A549 (cell line): ENCODE measurements around the gene CTIF. TPM values are rescaled to one million over a fixed set of nuclear protein-coding genes. Genes with fewer than 3 reads are reported as not detected.

Experiments
- ATAC-seq, 2 experiments: fragments of 200-7000 bp in 1 of 2; fragments of >200 bp in 1 of 2; cut with Nextera tagmentation in 1 of 2; cut with Tn5 transposase in 1 of 2; 3 replicates each; pipeline versions ENCODE4 v1.8.0 to v1.9.1; 2018 to 2020; ENCODE audit warnings: mild to moderate bottlenecking in 1 of 2, moderate library complexity in 1 of 2
- CTCF ChIA-PET: fragments of 300-600 bp; sonication (Branson Sonifier 250); formaldehyde crosslinking; extraction: SDS; loops from one replicate; lab custom pipeline; 2021; ENCODE audit warnings: antibody characterized with exemption, inconsistent platforms; lab: Yijun Ruan, JAX
- POLR2A ChIA-PET: fragments of 350-600 bp; formaldehyde crosslinking; extraction: SDS; loops from one replicate; lab custom pipeline; 2021; ENCODE audit warnings: antibody characterized with exemption, inconsistent platforms; lab: Yijun Ruan, JAX
- DNase-seq, 2 experiments: peaks; one replicate each; pipeline versions ENCODE4 v3.0.0 to v3.0.0-alpha.2; 2011 to 2016; ENCODE audit warnings: low read depth in 1 of 2, low spot score in 1 of 2
- FAIRE-seq: peaks from 2 replicates; lab custom pipeline; 2011; peaks lifted over from hg19 to GRCh38; lab: Jason Lieb, UNC
- H3K27ac ChIP-seq, 2 experiments: fragments of >200 bp; sonication (Bioruptor Twin); formaldehyde crosslinking; 3 replicates each; pipeline ENCODE4 v1.5.1; 2016 to 2017
- H3K4me1 ChIP-seq: fragments of >200 bp; sonication (Bioruptor Twin); formaldehyde crosslinking; 3 replicates; pipeline ENCODE4 v1.6.1; 2016
- H3K4me2 ChIP-seq: fragments of >200 bp; sonication (Bioruptor Twin); formaldehyde crosslinking; 3 replicates; pipeline ENCODE4 v1.6.1; 2016
- H3K4me3 ChIP-seq: fragments of >200 bp; sonication (Bioruptor Twin); formaldehyde crosslinking; 3 replicates; pipeline ENCODE4 v1.5.1; 2016
- H3K9me3 ChIP-seq: fragments of >200 bp; sonication (Bioruptor Twin); formaldehyde crosslinking; 3 replicates; pipeline ENCODE4 v1.6.1; 2016
- BHLHE40 ChIP-seq: IDR thresholded peaks from 2 replicates; pipeline ENCODE4 v1.6.1; 2012; ENCODE audit warnings: low read depth, low read length, inconsistent platforms
- CEBPB ChIP-seq, 2 experiments: fragments of >200 bp in 1 of 2; sonication (Bioruptor Twin) in 1 of 2; formaldehyde crosslinking in 1 of 2; IDR thresholded peaks; 2 replicates each; pipeline ENCODE4 v1.6.1; 2012 to 2016
- CHD4 ChIP-seq: fragments of 200-600 bp; sonication (generic); IDR thresholded peaks from 2 replicates; pipeline ENCODE4 v1.6.1; 2016; ENCODE audit warnings: antibody characterized with exemption, mild to moderate bottlenecking, borderline replicate concordance
- EHF ChIP-seq: fragments of 250-450 bp; sonication (Bioruptor Pico); IDR thresholded peaks from 2 replicates; pipeline ENCODE4 v1.5.0; 2020; ENCODE audit warnings: mild to moderate bottlenecking
- FOSB ChIP-seq: fragments of 250-450 bp; sonication (Bioruptor Pico); IDR thresholded peaks from 2 replicates; pipeline ENCODE4 v1.5.0; 2020; ENCODE audit warnings: mild to moderate bottlenecking, moderate library complexity
- FOSL2 ChIP-seq, 2 experiments: fragments of 450-650 bp in 1 of 2; fragments of >200 bp in 1 of 2; sonication (Bioruptor Twin) in 1 of 2; formaldehyde crosslinking; IDR thresholded peaks; 2 replicates each; pipeline versions ENCODE4 v1.5.0 to v1.6.1; 2016 to 2020; ENCODE audit warnings: mild to moderate bottlenecking in 1 of 2, moderate library complexity in 1 of 2
- GATA3 ChIP-seq: IDR thresholded peaks from 2 replicates; pipeline ENCODE4 v1.6.1; 2012; ENCODE audit warnings: borderline replicate concordance
- HDAC2 ChIP-seq: fragments of 200-600 bp; sonication (generic); IDR thresholded peaks from 2 replicates; pipeline ENCODE4 v1.6.1; 2016
- HOXA7 ChIP-seq: fragments of 250-450 bp; sonication (Bioruptor Pico); IDR thresholded peaks from 2 replicates; pipeline ENCODE4 v1.5.0; 2020; ENCODE audit warnings: mild to moderate bottlenecking, moderate library complexity
- HOXB5 ChIP-seq: fragments of 250-450 bp; sonication (Bioruptor Pico); IDR thresholded peaks from 2 replicates; pipeline ENCODE4 v1.5.0; 2020; ENCODE audit warnings: mild to moderate bottlenecking, moderate library complexity
- JUN ChIP-seq, 2 experiments: fragments of >200 bp; sonication (Bioruptor Twin); formaldehyde crosslinking; IDR thresholded peaks; 2 replicates in 1 of 2; 3 replicates in 1 of 2; pipeline ENCODE4 v1.6.1; 2016 to 2017
- KDM1A ChIP-seq: fragments of 200-600 bp; sonication (generic); IDR thresholded peaks from 2 replicates; pipeline ENCODE4 v1.6.1; 2016; ENCODE audit warnings: low read depth, mild to moderate bottlenecking
- KDM5A ChIP-seq: fragments of 200-600 bp; sonication (generic); IDR thresholded peaks from 2 replicates; pipeline ENCODE4 v1.6.1; 2016; ENCODE audit warnings: antibody characterized with exemption, mild to moderate bottlenecking
- MAZ ChIP-seq: fragments of 150-350 bp; IDR thresholded peaks from 2 replicates; pipeline ENCODE4 v1.6.1; 2014; ENCODE audit warnings: antibody characterized with exemption, low read depth, low read length, borderline replicate concordance
- NPAS2 ChIP-seq: fragments of 250-450 bp; sonication (Bioruptor Pico); IDR thresholded peaks from 2 replicates; pipeline ENCODE4 v1.8.0; 2022; ENCODE audit warnings: mild to moderate bottlenecking, moderate library complexity, borderline replicate concordance
- PHF8 ChIP-seq: fragments of 200-600 bp; sonication (generic); IDR thresholded peaks from 2 replicates; pipeline ENCODE4 v1.6.1; 2016; ENCODE audit warnings: low read depth, mild to moderate bottlenecking, antibody characterized with exemption, moderate library complexity, borderline replicate concordance
- RAD21 ChIP-seq, 2 experiments: fragments of >200 bp in 1 of 2; sonication (Bioruptor Twin) in 1 of 2; formaldehyde crosslinking in 1 of 2; IDR thresholded peaks in 1 of 2; conservative IDR thresholded peaks in 1 of 2; 2 replicates in 1 of 2; 3 replicates in 1 of 2; pipeline ENCODE4 v1.6.1; 2012 to 2018; ENCODE audit warnings: inconsistent platforms in 1 of 2
- RCOR1 ChIP-seq: fragments of 150-350 bp; IDR thresholded peaks from 2 replicates; pipeline ENCODE4 v1.6.1; 2014; ENCODE audit warnings: antibody characterized with exemption, low read length, low read depth
- RNF2 ChIP-seq: fragments of 200-600 bp; sonication (generic); IDR thresholded peaks from 2 replicates; pipeline ENCODE4 v1.6.1; 2016; ENCODE audit warnings: low read depth, mild to moderate bottlenecking, antibody characterized with exemption, moderate library complexity, borderline replicate concordance
- TP53 ChIP-seq: fragments of 250-450 bp; sonication (Bioruptor Pico); IDR thresholded peaks from 2 replicates; pipeline ENCODE4 v1.5.0; 2021; ENCODE audit warnings: mild to moderate bottlenecking, moderate library complexity
- ZC3H11A ChIP-seq: fragments of 450-650 bp; IDR thresholded peaks from 2 replicates; pipeline ENCODE4 v1.6.1; 2014; ENCODE audit warnings: antibody characterized with exemption, mild to moderate bottlenecking
- ZFP36 ChIP-seq: fragments of 450-650 bp; IDR thresholded peaks from 2 replicates; pipeline ENCODE4 v1.6.1; 2014; ENCODE audit warnings: borderline replicate concordance; ENCODE audit not compliant: partially characterized antibody
- WGBS: methylation state at CpG from one replicate; pipeline ENCODE4 v1.1.6; 2017; ENCODE audit errors: missing lambda C conversion rate; 5-methylcytosine and 5-hydroxymethylcytosine counted together
- polyA plus RNA-seq, 4 experiments: library from polyadenylated mRNA; depleted of rRNA in 3 of 4; stranded (reverse); fragments of >200 nt; fragmentation: RNase III in 1 of 4; extraction: RNeasy Plus Mini Kit Qiagen cat#74134 plus additional on column Dnase treatment in 1 of 4; gene quantifications; 2 replicates in 3 of 4; 3 replicates in 1 of 4; pipeline ENCODE4 v1.2.3, GENCODE V29; 2011 to 2017
- TF ChIP-seq, protein P1 (sequence below): IDR thresholded peaks from 2 replicates; pipeline ENCODE4 v1.6.1; 2012; ENCODE audit warnings: low read depth, borderline replicate concordance
- TF ChIP-seq, protein P2 (sequence below): IDR thresholded peaks from 2 replicates; pipeline ENCODE4 v1.6.1; 2012
- TF ChIP-seq, protein P3 (sequence below): fragments of >200 bp; sonication (Bioruptor Twin); formaldehyde crosslinking; IDR thresholded peaks from 2 replicates; pipeline ENCODE4 v1.6.1; 2016
- TF ChIP-seq, protein P4 (sequence below): IDR thresholded peaks from 2 replicates; pipeline ENCODE4 v1.6.1; 2012
- TF ChIP-seq, protein P5 (sequence below): fragments of >200 bp; sonication (Bioruptor Twin); formaldehyde crosslinking; IDR thresholded peaks from 3 replicates; pipeline ENCODE4 v1.6.1; 2016

The CTIF gene
- polyA plus RNA-seq, 2 of the 4 experiments (the other 2 are of a cell fraction) = 17.0 to 24.7 TPM

DNA sequence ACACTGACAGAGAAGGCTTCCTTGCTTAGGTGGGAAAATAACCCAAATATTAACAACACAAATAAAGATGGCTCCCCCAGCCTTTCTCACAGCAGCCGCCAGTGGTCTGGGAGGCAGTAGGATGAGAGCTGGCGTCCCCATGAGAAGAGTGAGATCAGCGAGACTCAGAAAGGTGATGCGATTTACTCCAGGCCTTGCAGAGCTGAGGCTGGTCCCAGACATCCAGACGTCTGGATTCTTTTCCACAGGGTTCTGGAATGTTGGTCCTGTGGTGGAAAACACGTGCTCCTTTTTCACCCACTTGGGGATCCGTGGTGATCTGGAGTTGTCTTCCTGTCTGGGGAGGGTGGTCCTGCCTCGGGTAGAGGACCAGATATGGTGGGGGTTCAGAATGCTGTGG lies 190.6 kb downstream of the CTIF start:
- ChIA-PET CTCF (no interaction called here), POLR2A (no interaction called here)
- no peak for DNase-seq
- no peak for FAIRE-seq
- no peaks in the 10 kb centered on the region; the same call in 2 of the 3 replicates for H3K4me1 ChIP-seq
- TF ChIP-seq, protein P1, sequence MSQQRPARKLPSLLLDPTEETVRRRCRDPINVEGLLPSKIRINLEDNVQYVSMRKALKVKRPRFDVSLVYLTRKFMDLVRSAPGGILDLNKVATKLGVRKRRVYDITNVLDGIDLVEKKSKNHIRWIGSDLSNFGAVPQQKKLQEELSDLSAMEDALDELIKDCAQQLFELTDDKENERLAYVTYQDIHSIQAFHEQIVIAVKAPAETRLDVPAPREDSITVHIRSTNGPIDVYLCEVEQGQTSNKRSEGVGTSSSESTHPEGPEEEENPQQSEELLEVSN = no peak
- H3K27ac ChIP-seq = no peak overlapping the region
- no peak overlapping the region for H3K4me2 ChIP-seq
- 84% methylated on average over 8 of the region's 8 CpGs for WGBS
- peaks cover 12% of the 10 kb centered on the region; the same call in 2 of the 3 replicates for H3K9me3 ChIP-seq
- no peak overlapping the region for H3K4me3 ChIP-seq
- no peak for ATAC-seq

DNA sequence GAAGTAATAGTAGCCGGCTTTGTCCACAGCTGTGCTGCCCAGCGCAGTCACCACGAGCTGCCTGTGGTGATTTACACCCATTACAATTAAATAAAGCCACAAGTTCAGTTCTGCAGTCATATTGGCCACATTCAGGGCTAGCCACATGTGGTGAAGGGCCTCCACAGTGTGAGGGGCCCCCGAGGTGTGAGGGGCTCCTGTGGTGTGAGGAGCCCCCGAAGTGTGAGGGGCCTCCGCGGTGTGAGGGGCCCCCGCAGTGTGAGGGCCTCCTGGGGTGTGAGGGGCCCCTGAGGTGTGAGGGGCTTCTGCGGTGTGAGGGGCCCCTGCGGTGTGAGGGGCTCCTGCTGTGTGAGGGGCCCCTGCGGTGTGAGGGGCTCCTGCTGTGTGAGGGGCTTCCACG lies 191.2 kb downstream of the CTIF start:
- DNase-seq (no peak), ATAC-seq (no peak), FAIRE-seq (no peak)
- Histone ChIP-seq H3K4me2 (no peak overlapping the region), H3K4me1 (no peaks in the 10 kb centered on the region; the same call in 2 of the 3 replicates), H3K27ac (no peak overlapping the region), H3K4me3 (no peak overlapping the region), H3K9me3 (peaks cover 12% of the 10 kb centered on the region; the same call in 2 of the 3 replicates)
- WGBS = 81% methylated on average over 4 of the region's 12 CpGs
- CTCF ChIA-PET = no interaction called here
- TF ChIP-seq CEBPB (IDR thresholded peaks at IDR 0.05) (no peak), KDM5A (no peak), HDAC2 (no peak), NPAS2 (CRISPR knock-in tag) (no peak), TP53 (CRISPR knock-in tag) (no peak), BHLHE40 (no peak), JUN (IDR thresholded peaks at IDR 0.05) (no peak), GATA3 (no peak), MAZ (no peak), FOSB (no peak), RCOR1 (no peak), RAD21 (conservative IDR thresholded peaks at IDR 0.05 in 1 of 2, IDR thresholded peaks at IDR 0.05 in 1 of 2) (no peak)
- TF ChIP-seq, protein P2, sequence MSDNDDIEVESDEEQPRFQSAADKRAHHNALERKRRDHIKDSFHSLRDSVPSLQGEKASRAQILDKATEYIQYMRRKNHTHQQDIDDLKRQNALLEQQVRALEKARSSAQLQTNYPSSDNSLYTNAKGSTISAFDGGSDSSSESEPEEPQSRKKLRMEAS = no peak
- POLR2A ChIA-PET = no interaction called here

DNA sequence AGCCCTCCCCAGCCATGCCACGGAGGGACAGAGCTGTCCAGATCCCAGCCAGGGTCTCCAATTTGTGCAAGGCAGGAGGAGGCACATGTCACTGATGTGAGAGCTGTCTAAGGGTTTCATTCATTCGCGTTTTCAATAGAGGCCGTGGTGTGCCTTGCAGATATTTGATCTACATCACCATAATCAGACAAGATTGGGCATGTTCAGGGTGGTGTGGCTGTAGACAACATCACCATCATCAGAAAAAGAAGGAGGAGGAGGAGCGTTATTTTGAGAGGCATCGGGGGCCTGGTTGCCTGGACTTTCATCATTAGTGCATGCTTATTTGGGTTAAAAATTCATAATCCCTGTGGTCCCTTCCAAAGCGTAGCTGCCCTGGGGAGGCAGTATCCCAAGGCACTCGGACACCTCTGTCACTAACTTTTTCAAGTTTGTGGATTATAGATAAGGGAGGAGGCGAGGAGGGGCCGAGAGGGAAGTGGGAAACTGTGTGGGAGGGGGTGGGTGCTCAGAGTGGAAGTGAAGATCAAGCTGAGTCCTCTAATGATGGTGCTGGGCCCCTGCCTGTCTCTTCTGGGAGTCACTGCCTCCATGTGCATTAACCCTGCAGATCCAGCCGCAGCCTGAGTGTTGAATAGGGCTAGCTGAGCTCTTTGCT lies 194.1 kb downstream of the CTIF start:
- ATAC-seq (no peak), FAIRE-seq (no peak), DNase-seq (no peak)
- CTCF ChIA-PET = no interaction called here
- POLR2A ChIA-PET = no interaction called here
- Histone ChIP-seq H3K4me3 (no peak overlapping the region), H3K4me2 (no peak overlapping the region), H3K27ac (no peak overlapping the region), H3K4me1 (no peaks in the 10 kb centered on the region; the same call in 2 of the 3 replicates), H3K9me3 (no peaks in the 10 kb centered on the region)
- WGBS = 91% methylated on average over 9 of the region's 11 CpGs
- no peak for TF ChIP-seq FOSL2 (IDR thresholded peaks at IDR 0.05)
- TF ChIP-seq FOSL2 (CRISPR knock-in tag; IDR thresholded peaks at IDR 0.05) = no peak
- TF ChIP-seq, protein P3, sequence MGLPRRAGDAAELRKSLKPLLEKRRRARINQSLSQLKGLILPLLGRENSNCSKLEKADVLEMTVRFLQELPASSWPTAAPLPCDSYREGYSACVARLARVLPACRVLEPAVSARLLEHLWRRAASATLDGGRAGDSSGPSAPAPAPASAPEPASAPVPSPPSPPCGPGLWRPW = no peak
- TF ChIP-seq RNF2 = no peak
- no peak for TF ChIP-seq ZC3H11A
- no peak for TF ChIP-seq RAD21 (conservative IDR thresholded peaks at IDR 0.05 in 1 of 2, IDR thresholded peaks at IDR 0.05 in 1 of 2)
- TF ChIP-seq PHF8 = no peak
- TF ChIP-seq, protein P4, sequence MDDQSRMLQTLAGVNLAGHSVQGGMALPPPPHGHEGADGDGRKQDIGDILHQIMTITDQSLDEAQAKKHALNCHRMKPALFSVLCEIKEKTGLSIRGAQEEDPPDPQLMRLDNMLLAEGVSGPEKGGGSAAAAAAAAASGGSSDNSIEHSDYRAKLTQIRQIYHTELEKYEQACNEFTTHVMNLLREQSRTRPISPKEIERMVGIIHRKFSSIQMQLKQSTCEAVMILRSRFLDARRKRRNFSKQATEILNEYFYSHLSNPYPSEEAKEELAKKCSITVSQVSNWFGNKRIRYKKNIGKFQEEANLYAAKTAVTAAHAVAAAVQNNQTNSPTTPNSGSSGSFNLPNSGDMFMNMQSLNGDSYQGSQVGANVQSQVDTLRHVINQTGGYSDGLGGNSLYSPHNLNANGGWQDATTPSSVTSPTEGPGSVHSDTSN = no peak
- no peak for TF ChIP-seq HOXA7
- no peak for TF ChIP-seq CHD4
- no peak for TF ChIP-seq HOXB5 (CRISPR knock-in tag)
- TF ChIP-seq EHF (CRISPR knock-in tag) = no peak
- no peak for TF ChIP-seq ZFP36
- TF ChIP-seq NPAS2 (CRISPR knock-in tag) = no peak
- TF ChIP-seq KDM5A = no peak
- TF ChIP-seq KDM1A = no peak
- no peak for TF ChIP-seq TP53 (CRISPR knock-in tag)
- TF ChIP-seq, protein P5, sequence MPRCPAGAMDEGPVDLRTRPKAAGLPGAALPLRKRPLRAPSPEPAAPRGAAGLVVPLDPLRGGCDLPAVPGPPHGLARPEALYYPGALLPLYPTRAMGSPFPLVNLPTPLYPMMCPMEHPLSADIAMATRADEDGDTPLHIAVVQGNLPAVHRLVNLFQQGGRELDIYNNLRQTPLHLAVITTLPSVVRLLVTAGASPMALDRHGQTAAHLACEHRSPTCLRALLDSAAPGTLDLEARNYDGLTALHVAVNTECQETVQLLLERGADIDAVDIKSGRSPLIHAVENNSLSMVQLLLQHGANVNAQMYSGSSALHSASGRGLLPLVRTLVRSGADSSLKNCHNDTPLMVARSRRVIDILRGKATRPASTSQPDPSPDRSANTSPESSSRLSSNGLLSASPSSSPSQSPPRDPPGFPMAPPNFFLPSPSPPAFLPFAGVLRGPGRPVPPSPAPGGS = no peak
- TF ChIP-seq GATA3 = no peak
